Prostate gland (tissue), 2 donors: Measurements from ENCODE around the gene LCTL.

Experiments used
- CTCF ChIP-seq, 4 experiments: fragments of 200-600 bp in 2 of 4; fragments of 450-650 bp in 2 of 4; sonication (generic) in 2 of 4; IDR thresholded peaks; 1 replicate in 3 of 4; 2 replicates in 1 of 4; pipeline ENCODE4 v1.5.1; 2016 to 2019; ENCODE audit warnings: antibody characterized with exemption in 4 of 4, mild to moderate bottlenecking in 2 of 4, moderate library complexity in 2 of 4
- POLR2A ChIP-seq: fragments of 450-650 bp; IDR thresholded peaks from one replicate; pipeline ENCODE4 v1.6.1; 2016; ENCODE audit warnings: antibody characterized with exemption, mild to moderate bottlenecking
- POLR2AphosphoS5 ChIP-seq: sonication (generic); formaldehyde crosslinking; IDR thresholded peaks from one replicate; pipeline ENCODE4 v1.6.1; 2017; ENCODE audit warnings: antibody characterized with exemption

DNA sequence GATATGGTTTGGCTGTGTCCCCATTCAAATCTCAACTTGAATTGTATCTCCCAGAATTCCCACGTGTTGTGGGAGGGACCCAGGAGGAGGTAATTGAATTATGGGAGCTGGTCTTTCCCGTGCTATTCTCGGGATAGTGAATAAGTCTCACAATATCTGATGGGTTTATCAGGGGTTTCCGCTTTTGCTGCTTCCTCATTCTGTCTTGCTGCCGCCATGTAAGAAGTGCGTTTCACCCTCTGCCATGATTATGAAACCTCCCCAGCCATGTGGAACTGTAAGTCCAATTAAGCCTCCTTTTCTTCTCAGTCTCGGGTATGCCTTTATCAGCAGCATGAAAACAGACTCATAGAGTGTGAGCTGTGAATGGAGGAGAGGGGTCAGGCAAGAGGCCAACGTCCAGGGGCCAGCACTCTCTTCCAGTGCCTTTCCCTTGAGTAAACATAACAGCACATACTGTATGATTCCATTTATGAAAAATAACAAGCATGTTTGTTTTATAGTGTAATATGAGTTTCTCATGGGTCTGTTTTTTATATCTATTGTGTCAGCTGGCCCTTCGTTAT is 16.3 kb upstream of the LCTL start:
- TF ChIP-seq CTCF (IDR thresholded peaks at IDR 0.05) (no peak), POLR2A (no peak), POLR2AphosphoS5 (no peak)
